ENCODE measurements around the gene RHCG.
A peak's percentile ranks its signal among the peaks of the same experiment; 100 is the strongest.

RHCG gene

GRCh38 chr15:89504166-89504565, 7.8 kb upstream of the RHCG start:
- DNase-seq (ENCODE audit: extremely low read depth in 1 of 2, low read depth in 1 of 2), result no peak

DNA sequence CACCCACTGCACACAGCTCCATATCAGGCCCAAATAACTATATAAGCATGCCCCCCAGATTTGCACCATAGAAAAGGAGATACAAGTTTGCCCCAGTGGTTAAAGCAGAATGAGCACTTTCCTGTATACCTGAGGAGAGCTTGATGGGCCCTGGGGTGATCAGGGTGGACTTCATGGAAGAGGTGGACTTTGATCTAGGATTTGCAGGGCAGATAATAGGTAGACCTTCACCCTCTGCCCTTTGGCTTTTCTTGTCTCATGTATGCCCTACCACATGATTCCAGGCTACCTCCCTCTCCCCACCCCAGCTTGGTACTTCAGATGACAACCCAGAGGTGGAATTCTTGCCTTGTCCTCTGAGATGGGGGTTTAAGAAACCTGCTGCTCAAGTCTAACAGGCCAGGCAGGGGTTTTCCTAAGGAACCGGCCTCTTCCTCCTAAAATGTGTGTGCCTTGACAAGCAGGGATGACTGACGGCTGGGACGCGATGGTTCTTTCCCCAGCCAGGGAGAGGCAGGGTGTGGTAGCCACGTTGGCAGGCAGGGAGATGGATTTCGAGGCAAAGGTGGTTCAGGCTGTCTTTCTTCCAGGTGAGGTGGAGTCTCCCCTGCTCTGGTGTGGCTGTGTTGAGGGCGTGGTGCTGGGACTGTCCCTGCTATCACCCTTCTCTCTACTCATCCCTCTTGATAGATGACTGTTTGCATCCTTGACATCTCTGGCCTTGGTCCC, 6.6 kb upstream of the RHCG start:
- DNase-seq (ENCODE audit: extremely low read depth in 1 of 2, low read depth in 1 of 2), result no peak

DNA sequence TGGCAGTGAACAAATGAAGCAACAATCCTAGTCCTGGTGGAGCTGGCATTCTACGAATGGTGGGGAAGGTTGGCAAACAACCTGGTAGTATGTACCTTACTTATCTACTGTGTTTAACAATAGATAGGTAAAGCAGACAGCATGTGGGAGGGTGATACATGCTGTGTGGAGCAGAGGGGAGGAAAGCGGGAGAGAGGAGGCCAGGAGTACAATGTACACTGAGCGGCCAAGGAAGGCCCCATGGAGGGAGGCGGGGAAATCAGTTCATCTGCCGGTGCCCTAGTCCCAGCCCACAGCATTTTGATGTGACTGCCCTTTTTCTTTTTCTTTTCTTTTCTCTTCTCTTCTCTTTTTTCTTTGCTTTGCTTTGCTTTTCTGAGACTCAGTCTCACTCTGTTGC, 5.3 kb upstream of the RHCG start:
- DNase-seq (ENCODE audit: extremely low read depth in 1 of 2, low read depth in 1 of 2), result no peak

- no peak for DNase-seq (ENCODE audit: extremely low read depth in 1 of 2, low read depth in 1 of 2)
Observed at GRCh38 chr15:89500397-89501270, 4.3 kb upstream of the RHCG start.

- DNase-seq (ENCODE audit: extremely low read depth in 1 of 2, low read depth in 1 of 2), result no peak
Observed at GRCh38 chr15:89499156-89499555, 2.8 kb upstream of the RHCG start.

GRCh38 chr15:89498574-89498906, 2.2 kb upstream of the RHCG start:
- no peak for DNase-seq (ENCODE audit: extremely low read depth in 1 of 2, low read depth in 1 of 2)

- no peak for DNase-seq (ENCODE audit: extremely low read depth in 1 of 2, low read depth in 1 of 2)
Observed at GRCh38 chr15:89497231-89497630, 848 bp upstream of the RHCG start.

GRCh38 chr15:89495638-89496145, 691 bp downstream of the RHCG start:
- DNase-seq (ENCODE audit: extremely low read depth in 1 of 2, low read depth in 1 of 2), result no peak

DNA sequence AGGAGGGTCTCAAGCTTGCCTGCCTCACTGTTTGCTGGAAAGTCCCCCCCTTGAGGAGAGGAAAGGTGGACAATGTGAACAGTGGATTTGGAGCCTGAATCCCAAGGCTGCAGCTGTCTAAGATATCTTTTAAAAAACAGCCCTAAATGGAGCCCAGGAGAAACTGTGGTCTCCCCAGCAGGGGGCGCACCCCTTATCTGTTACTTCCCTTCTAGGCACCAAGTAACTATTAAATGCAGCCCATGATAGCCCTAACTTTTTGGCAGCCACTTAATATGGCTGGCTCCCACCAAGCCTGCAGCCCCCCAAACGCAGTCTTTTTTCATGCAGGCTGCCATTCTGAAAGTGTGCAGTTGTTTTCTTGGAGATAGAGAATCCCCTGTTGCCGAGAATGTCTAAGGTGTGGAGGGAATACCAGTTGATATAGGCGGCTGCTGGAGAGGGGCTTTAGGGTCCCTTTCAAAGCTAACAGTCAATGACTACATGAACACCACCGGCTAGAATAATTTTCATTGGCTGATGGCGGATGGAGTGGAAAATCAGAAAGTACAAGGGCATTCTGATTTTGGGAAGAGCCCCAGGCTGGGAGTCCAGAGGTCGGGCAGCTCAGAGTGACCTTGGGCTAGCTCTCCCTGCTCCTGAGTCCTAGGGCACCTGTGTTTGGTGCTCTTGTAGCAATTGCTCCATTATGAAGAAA, 1.3 kb downstream of the RHCG start:
- DNase-seq (ENCODE audit: extremely low read depth in 1 of 2, low read depth in 1 of 2), result no peak

GRCh38 chr15:89494031-89494430, 2.4 kb downstream of the RHCG start:
- no peak for DNase-seq (ENCODE audit: extremely low read depth in 1 of 2, low read depth in 1 of 2)

DNA sequence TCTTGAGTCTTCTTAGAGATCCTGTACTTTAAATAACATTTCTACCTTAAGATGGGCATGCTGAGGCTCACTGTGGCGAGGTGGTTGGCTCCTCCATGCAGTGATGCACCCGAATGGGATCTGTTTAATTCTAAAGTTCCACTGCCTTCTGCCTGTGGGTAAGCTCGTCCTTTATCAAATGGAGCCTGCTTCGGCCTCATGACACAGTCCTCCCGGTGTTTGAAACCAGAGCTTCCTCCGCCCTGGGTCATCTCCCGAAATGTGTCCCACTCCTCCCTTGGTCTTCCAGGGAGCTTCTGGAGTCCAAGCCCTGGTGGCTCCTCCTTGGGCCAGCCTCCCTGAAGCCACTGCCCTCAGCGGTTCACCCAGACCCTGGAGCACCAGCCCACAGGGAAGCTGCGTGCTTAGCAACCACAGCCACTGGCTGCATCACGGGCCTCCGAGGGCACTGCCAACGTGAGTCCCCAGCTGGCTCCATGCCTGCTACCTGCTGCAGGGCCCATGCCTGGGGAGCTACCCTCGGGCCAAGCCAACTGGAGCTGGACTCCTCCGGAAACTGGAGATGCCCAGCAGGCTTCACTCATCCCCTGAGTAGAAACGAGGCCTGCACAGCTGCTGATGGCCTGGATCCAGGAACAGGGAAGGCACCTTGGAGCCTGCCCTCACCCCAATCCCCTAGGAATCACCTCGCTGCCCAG, 3.3 kb downstream of the RHCG start:
- no peak for DNase-seq (ENCODE audit: extremely low read depth in 1 of 2, low read depth in 1 of 2)

DNA sequence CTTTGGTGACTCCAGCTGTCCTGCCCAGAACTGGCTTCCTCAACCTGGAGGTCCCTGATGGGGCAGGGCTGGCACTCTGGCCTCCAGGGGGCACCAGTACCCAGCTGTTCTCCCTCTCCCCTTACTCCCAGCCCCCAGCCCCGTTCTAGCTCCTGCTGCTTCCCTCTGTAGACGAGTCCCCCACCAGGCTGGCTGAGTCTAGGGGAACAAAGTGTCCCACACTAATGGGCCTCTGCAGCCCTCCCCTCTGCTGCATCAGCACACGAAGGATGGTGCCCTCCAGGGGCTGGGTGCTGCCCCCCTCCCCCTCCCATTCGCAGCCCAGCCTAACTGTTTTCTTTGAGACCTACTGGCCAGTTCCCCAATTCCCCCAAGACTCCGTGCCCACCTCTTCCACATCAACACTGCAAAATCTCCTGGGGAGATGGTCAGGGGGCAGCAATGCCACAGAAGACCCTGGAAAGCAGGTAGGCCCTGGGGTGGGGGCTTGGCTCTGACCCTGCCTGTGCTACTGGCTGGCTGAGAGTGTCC, 4.2 kb downstream of the RHCG start:
- DNase-seq (ENCODE audit: extremely low read depth in 1 of 2, low read depth in 1 of 2), result no peak

DNA sequence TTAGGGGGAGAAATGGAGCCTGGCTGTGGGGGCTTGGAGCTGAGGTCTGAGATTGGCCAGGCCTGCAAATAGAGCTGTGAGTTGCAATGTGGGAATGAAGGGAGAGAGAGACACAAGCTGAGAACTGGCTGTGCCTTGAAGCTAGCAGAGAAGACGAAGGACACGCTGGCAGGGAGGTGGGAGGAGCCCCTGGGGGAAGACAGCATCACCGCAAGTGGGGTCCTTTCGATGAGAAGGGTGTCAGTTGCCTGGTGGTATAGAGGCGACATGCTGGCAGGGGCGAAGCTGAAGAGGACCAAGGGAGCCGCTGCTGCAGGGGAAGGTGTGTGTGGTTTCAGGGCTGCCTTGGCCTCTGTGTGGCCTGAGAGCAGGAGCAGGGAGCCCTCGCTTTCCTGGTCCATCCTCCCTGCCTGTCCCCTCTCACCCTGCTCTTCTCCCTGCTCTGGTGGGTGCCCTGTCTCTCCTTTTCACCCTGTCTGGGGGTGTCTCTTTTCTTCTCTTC, 5.5 kb downstream of the RHCG start:
- no peak for DNase-seq (ENCODE audit: extremely low read depth in 1 of 2, low read depth in 1 of 2)

DNA sequence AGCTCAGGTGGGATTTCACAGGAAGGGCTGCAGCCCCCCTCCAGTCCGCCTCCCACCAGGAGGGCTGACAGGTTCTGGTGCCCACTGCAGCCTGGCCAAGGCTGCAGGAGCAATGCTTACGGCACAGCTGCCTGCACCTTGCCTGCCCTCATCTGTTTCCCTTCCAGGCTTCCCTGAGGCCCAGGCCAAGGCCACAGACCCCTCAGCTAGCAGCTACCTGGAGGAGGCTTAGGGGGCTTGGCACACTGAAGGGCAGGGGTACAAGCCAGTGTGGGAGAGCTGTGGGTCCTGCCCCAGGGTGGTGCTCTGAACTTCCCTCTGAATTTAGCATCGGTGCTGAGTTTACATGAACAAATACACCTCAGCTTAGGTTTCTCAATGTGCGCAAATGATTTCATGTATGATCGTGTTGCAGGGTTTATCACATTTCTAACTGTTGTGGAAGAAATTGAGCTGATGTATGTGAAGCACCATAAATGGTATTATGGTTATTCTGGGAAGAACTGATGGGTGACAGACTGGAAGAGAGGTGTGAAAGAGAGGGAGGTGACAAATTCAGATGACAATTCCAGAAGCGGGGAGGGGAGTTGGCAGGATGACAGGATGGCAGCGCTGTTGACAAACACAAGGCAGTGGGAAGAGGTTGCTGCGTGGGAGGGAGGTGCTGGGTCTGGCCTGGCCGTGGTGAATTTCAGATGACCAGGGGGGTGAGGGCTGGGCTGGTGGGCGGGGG, 6.1 kb downstream of the RHCG start:
- no peak for DNase-seq (ENCODE audit: extremely low read depth in 1 of 2, low read depth in 1 of 2)

DNA sequence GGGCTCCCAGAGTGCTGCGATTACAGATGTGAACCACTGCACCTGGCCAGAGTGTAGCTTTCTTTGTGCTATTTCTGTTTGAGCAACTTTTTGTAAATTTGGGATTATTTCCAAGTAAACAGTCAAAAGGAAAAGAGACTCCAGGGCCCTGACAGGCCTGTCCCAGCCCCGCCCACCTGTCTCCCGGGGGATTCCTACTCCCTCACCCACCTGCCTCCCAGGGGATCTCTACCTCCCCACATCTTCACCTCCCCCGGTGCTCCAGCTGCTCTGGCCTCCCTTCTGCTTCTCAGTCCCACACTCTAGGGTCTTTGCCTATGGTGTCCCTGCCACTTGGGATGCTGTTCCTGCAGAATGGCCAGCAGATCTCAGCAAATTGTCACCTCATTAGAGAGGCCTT, 7.0 kb downstream of the RHCG start:
- DNase-seq (ENCODE audit: extremely low read depth in 1 of 2, low read depth in 1 of 2), result no peak

DNA sequence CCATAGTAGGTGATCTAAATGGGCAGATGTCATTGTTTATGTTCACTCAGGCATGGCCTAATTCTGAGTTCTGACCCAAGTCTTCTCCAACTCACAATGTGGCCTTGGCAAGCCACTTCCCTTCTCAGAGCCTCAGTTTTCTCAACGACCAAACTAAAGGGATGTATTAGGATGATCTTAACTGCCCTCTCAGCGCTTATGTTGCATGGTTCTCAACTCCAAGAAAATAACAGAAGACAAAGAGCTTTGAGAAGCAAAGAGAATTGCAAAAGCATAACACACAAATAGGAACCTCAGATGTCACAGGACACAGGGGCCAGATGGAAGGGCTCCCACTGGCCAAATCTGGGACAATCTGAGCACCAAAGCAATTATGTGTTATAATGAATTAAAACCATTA, 8.6 kb downstream of the RHCG start:
- no peak for DNase-seq (ENCODE audit: extremely low read depth in 1 of 2, low read depth in 1 of 2)

GRCh38 chr15:89486726-89487050, 9.7 kb downstream of the RHCG start:
- peak in 1 of 2 donors; percentile 37 for DNase-seq (ENCODE audit: extremely low read depth in 1 of 2, low read depth in 1 of 2)

DNA sequence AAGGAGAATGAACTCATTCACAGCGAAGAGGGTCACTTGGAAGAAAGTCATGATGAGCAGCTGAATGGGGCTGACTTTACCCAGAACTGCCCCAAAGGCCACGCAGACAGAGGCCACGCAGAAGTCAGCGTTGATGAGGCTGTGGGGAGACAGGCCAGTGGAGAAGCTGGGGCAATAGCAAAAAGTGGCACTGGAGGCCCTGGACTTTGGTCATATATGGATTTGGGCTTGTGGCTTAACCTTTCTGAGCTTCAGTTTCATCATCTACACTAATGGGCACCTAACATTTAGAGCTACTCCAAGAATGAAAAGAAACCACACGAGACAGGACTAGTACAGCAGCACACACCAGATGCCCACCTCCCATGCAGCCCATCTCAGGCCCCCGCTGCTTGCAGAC, 13.3 kb downstream of the RHCG start:
- no peak for DNase-seq (ENCODE audit: extremely low read depth in 1 of 2, low read depth in 1 of 2)

DNA sequence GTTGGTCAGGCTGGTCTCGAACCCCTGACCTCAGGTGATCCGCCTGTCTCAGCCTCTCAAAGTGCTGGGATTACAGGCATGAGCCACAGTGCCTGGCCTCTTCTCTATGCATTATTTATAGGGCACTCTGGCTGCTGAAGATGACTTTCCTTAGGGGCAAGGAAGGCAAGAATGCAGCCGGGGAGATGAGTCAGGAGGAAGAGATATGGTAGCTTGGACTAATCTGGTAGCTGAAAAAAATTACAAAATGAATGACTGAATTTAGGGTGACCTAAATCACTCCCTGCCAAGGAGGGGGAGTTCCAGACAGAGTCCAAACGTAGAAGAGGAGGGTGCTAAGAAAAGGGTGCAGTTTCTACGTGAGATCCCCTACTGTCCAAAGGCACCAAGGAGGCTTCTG, 14.2 kb downstream of the RHCG start:
- no peak for DNase-seq (ENCODE audit: extremely low read depth in 1 of 2, low read depth in 1 of 2)

DNA sequence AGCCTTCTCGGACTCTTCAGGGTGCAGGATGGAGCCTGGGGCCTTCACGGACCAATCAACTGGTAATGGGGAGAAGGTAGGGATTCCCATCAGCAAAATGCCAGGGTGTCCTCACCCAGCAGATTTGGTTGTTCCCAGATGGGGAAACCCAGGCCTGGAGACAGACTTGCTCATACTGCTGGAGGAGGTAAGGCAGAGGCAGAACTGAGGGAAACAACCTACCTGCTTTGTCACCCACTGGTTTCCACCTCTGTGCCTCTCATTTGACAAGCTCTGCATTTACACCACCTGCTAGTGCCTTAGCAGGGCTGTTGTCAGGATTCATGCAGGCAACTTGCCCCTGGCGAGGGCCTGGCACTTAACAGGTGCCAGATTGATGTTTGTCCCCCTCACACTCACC, 15.9 kb downstream of the RHCG start:
- DNase-seq (ENCODE audit: extremely low read depth in 1 of 2, low read depth in 1 of 2), result no peak
